WTC11 (cell line): ENCODE results near the gene TPBG. TPM values are rescaled to one million over a fixed set of nuclear protein-coding genes. Genes with fewer than 3 reads are reported as not detected.
A peak's percentile ranks its signal among the peaks of the same experiment; 100 is the strongest.

Experiments
- ATAC-seq: fragments of 200-7000 bp; cut with Tn5 transposase; 2 replicates; pipeline ENCODE4 v1.10.0; 2021; ENCODE audit warnings: mild to moderate bottlenecking, moderate library complexity
- CTCF ChIA-PET: fragments of 300-600 bp; sonication (Branson Sonifier 250); formaldehyde crosslinking; loops from one replicate; lab custom pipeline; 2021; ENCODE audit warnings: antibody characterized with exemption; lab: Charles Lee
- POLR2A ChIA-PET: fragments of 350-600 bp; sonication (Branson Sonifier 250); formaldehyde crosslinking; loops from one replicate; lab custom pipeline; 2021; ENCODE audit warnings: antibody characterized with exemption; lab: Charles Lee
- DNase-seq: peaks from one replicate; pipeline ENCODE4 v3.0.0; 2021; ENCODE audit warnings: low spot score
- H3K27ac Mint-ChIP-seq: 2 replicates; pipeline ENCODE4 v1.8.0; 2021; ENCODE audit warnings: mixed read lengths
- H3K27me3 Mint-ChIP-seq: 2 replicates; pipeline ENCODE4 v1.8.0; 2021; ENCODE audit warnings: low read depth, mild to moderate bottlenecking, moderate library complexity, mixed read lengths
- H3K36me3 Mint-ChIP-seq: 2 replicates; pipeline ENCODE4 v1.8.0; 2021; ENCODE audit warnings: mixed read lengths
- H3K4me1 Mint-ChIP-seq: 2 replicates; pipeline ENCODE4 v1.8.0; 2022; ENCODE audit warnings: mixed read lengths
- H3K4me3 Mint-ChIP-seq: 2 replicates; pipeline ENCODE4 v1.8.0; 2021; ENCODE audit warnings: mild to moderate bottlenecking, moderate library complexity, mixed read lengths
- H3K9me3 Mint-ChIP-seq: 2 replicates; pipeline ENCODE4 v1.8.0; 2021; ENCODE audit warnings: mixed read lengths
- CREB1 ChIP-seq: sonication (generic); formaldehyde crosslinking; IDR thresholded peaks from 2 replicates; pipeline ENCODE4 v1.8.0; 2023; ENCODE audit warnings: mild to moderate bottlenecking, missing genetic modification reagents
- FOXK1 ChIP-seq: sonication (generic); formaldehyde crosslinking; IDR thresholded peaks from 2 replicates; pipeline ENCODE4 v1.8.0; 2022; ENCODE audit warnings: mild to moderate bottlenecking, moderate library complexity, missing genetic modification reagents
- GABPB1 ChIP-seq: sonication (generic); formaldehyde crosslinking; IDR thresholded peaks from 2 replicates; pipeline ENCODE4 v1.8.1; 2023; ENCODE audit warnings: mild to moderate bottlenecking, missing genetic modification reagents
- JUN ChIP-seq: sonication (generic); formaldehyde crosslinking; IDR thresholded peaks from 2 replicates; pipeline ENCODE4 v1.8.0; 2023; ENCODE audit warnings: mild to moderate bottlenecking, missing genetic modification reagents
- NFATC4 ChIP-seq: fragments of 250-450 bp; sonication (Bioruptor Pico); IDR thresholded peaks from 2 replicates; pipeline ENCODE4 v1.9.0; 2021; ENCODE audit warnings: mild to moderate bottlenecking
- OVOL2 ChIP-seq: fragments of 250-450 bp; sonication (Bioruptor Pico); IDR thresholded peaks from 2 replicates; pipeline ENCODE4 v1.9.0; 2021; ENCODE audit warnings: mild to moderate bottlenecking, borderline replicate concordance
- SOX15 ChIP-seq: fragments of 250-450 bp; sonication (Bioruptor Pico); IDR thresholded peaks from 2 replicates; pipeline ENCODE4 v1.9.0; 2021; ENCODE audit warnings: mild to moderate bottlenecking
- TEAD1 ChIP-seq: sonication (generic); formaldehyde crosslinking; IDR thresholded peaks from 2 replicates; pipeline ENCODE4 v1.8.0; 2022; ENCODE audit warnings: mild to moderate bottlenecking, missing genetic modification reagents
- ZNF232 ChIP-seq: sonication (generic); formaldehyde crosslinking; IDR thresholded peaks from 2 replicates; pipeline ENCODE4 v1.8.0; 2022; ENCODE audit warnings: mild to moderate bottlenecking, missing genetic modification reagents
- ZNF396 ChIP-seq: fragments of 250-450 bp; sonication (Bioruptor Pico); IDR thresholded peaks from 2 replicates; pipeline ENCODE4 v1.8.0; 2021; ENCODE audit warnings: mild to moderate bottlenecking, moderate library complexity, borderline replicate concordance
- total RNA-seq: library from RNA; stranded (reverse); gene quantifications from 3 replicates; pipeline ENCODE4 v1.2.3, GENCODE V29; 2021
- TF ChIP-seq, protein P1 (sequence below): sonication (generic); formaldehyde crosslinking; IDR thresholded peaks from 2 replicates; pipeline ENCODE4 v1.8.0; 2023; ENCODE audit warnings: missing genetic modification reagents
- TF ChIP-seq, protein P2 (sequence below): sonication (generic); formaldehyde crosslinking; IDR thresholded peaks from 2 replicates; pipeline ENCODE4 v1.8.1; 2022; ENCODE audit warnings: missing genetic modification reagents, borderline replicate concordance
- TF ChIP-seq, protein P3 (sequence below): sonication (generic); formaldehyde crosslinking; IDR thresholded peaks from 2 replicates; pipeline ENCODE4 v1.8.0; 2022; ENCODE audit warnings: mild to moderate bottlenecking, missing genetic modification reagents
- TF ChIP-seq, protein P4 (sequence below): fragments of 250-450 bp; sonication (Bioruptor Pico); conservative IDR thresholded peaks from 2 replicates; pipeline ENCODE4 v1.9.0; 2021; ENCODE audit warnings: mild to moderate bottlenecking
- TF ChIP-seq, protein P5 (sequence below): sonication (generic); formaldehyde crosslinking; IDR thresholded peaks from 2 replicates; pipeline ENCODE4 v1.8.1; 2023; ENCODE audit warnings: mild to moderate bottlenecking, missing genetic modification reagents
- TF ChIP-seq, protein P6 (sequence below): fragments of 200-600 bp; IDR thresholded peaks from 2 replicates; pipeline ENCODE4 v1.8.0; 2022; ENCODE audit warnings: antibody characterized with exemption
- TF ChIP-seq, protein P7 (sequence below): fragments of 250-450 bp; sonication (Bioruptor Pico); IDR thresholded peaks from 2 replicates; pipeline ENCODE4 v1.9.0; 2021; ENCODE audit warnings: mild to moderate bottlenecking, borderline replicate concordance
- TF ChIP-seq, protein P8 (sequence below): sonication (generic); formaldehyde crosslinking; IDR thresholded peaks from 2 replicates; pipeline ENCODE4 v1.8.0; 2022; ENCODE audit warnings: mild to moderate bottlenecking, missing genetic modification reagents

The TPBG gene
- total RNA-seq, 1 experiment from 2014 or later, result 35.3 TPM

DNA sequence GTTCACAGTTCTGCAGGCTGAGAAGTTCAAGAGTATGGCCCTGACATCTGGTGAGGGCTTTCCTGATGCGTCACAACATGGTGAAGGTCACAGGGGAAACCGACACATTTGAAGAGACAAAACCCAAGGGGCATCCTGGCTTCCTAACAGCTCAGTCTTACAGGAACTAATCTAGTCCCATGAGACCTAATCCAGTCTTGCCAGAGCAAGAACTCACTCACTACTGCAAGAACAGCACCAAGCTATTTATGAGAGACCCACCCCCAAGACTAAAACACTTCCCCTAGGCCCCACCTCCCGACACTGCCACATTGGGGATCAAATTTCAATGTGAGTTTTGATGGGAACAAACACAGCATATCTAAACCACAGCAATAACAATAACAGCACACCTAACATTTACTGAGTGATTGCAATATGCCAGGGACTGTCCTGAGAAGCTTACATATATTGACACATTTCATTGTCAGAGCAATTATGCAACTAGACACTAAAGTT lies 46.6 kb downstream of the TPBG start:
- TF ChIP-seq CREB1 (no peak), ZNF396 (no peak), FOXK1 (no peak), ZNF232 (no peak)
- TF ChIP-seq, protein P1, sequence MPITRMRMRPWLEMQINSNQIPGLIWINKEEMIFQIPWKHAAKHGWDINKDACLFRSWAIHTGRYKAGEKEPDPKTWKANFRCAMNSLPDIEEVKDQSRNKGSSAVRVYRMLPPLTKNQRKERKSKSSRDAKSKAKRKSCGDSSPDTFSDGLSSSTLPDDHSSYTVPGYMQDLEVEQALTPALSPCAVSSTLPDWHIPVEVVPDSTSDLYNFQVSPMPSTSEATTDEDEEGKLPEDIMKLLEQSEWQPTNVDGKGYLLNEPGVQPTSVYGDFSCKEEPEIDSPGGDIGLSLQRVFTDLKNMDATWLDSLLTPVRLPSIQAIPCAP, result no peak
- TF ChIP-seq, protein P2, sequence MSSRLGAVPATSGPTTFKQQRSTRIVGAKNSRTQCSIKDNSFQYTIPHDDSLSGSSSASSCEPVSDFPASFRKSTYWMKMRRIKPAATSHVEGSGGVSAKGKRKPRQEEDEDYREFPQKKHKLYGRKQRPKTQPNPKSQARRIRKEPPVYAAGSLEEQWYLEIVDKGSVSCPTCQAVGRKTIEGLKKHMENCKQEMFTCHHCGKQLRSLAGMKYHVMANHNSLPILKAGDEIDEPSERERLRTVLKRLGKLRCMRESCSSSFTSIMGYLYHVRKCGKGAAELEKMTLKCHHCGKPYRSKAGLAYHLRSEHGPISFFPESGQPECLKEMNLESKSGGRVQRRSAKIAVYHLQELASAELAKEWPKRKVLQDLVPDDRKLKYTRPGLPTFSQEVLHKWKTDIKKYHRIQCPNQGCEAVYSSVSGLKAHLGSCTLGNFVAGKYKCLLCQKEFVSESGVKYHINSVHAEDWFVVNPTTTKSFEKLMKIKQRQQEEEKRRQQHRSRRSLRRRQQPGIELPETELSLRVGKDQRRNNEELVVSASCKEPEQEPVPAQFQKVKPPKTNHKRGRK (CRISPR knock-in tag), result no peak
- TF ChIP-seq, protein P3, sequence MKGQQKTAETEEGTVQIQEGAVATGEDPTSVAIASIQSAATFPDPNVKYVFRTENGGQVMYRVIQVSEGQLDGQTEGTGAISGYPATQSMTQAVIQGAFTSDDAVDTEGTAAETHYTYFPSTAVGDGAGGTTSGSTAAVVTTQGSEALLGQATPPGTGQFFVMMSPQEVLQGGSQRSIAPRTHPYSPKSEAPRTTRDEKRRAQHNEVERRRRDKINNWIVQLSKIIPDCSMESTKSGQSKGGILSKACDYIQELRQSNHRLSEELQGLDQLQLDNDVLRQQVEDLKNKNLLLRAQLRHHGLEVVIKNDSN (CRISPR knock-in tag), result no peak
- TF ChIP-seq, protein P4, sequence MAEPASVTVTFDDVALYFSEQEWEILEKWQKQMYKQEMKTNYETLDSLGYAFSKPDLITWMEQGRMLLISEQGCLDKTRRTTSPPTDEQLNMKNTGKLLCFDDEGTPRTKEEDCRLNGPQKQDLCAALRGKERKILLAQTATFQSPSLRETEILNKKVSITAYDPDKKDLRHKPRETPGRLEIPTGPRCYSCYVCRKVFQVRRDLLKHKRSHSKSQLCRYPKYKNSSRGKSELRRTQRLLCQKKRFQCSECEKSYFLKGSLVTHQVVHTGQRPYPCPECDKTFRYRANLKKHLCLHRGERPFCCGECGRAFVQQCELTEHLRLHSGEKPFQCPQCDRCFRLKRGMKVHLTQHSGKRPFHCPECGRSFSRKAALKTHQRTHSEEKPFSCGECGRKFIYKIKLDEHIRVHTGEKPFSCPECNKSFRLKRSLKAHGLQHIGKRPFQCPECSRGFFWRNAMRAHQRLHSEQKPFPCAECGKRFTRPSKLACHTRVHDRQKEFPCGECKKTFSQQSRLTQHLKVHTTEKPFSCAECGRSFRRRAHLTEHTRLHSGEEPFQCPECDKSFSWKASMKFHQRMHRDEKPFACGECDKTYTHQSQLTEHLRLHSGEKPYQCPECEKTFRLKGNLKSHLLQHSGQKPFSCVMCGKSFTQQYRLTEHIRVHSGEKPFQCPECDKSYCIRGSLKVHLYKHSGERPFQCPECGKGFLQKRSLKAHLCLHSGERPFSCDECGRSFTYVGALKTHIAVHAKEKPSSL (CRISPR knock-in tag), result no peak
- TF ChIP-seq, protein P5, sequence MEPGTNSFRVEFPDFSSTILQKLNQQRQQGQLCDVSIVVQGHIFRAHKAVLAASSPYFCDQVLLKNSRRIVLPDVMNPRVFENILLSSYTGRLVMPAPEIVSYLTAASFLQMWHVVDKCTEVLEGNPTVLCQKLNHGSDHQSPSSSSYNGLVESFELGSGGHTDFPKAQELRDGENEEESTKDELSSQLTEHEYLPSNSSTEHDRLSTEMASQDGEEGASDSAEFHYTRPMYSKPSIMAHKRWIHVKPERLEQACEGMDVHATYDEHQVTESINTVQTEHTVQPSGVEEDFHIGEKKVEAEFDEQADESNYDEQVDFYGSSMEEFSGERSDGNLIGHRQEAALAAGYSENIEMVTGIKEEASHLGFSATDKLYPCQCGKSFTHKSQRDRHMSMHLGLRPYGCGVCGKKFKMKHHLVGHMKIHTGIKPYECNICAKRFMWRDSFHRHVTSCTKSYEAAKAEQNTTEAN, result no peak
- ChIA-PET POLR2A (interaction anchor here (1.5 kb wide), 1 partner anchor 39 kb away, joined by 3 read pairs; no protein-coding TSS in a partner anchor), CTCF (interaction anchor here (1.4 to 1.6 kb wide), 2 partner anchors 47 to 302 kb away, joined by 3 read pairs; no protein-coding TSS in a partner anchor)
- peaks cover 11% of the 10 kb centered on the region for H3K4me1 Mint-ChIP-seq
- no peak overlapping the region for H3K4me3 Mint-ChIP-seq
- H3K27ac Mint-ChIP-seq, result no peak overlapping the region
- H3K27me3 Mint-ChIP-seq, result no peaks in the 10 kb centered on the region
- no peaks in the 10 kb centered on the region for H3K36me3 Mint-ChIP-seq
- ATAC-seq (peak; percentile 36; the same call in 1 of the 2 replicates), DNase-seq (no peak)
- no peaks in the 10 kb centered on the region for H3K9me3 Mint-ChIP-seq

DNA sequence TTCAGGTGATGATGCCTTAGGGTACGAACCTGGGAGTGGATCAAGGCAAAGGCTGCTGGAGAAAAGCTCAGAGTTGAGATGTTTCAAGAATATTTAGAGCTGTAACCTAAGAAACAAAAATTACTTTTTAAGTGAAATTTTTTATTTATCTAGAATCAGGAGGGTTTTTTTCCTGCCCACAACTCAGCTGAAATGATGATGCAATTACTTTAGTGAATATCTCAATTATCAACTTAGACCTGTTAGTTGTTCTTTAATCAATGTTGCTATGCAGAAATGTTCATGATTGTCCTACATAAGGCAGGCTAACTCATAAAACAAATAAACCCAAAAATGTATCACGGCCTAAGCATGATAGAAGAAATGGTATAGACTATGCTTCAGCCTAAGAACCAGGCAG lies 50.3 kb downstream of the TPBG start:
- no peaks in the 10 kb centered on the region for H3K36me3 Mint-ChIP-seq
- DNase-seq (no peak), ATAC-seq (no peak)
- peaks cover 15% of the 10 kb centered on the region for H3K4me1 Mint-ChIP-seq
- no peak overlapping the region for H3K27ac Mint-ChIP-seq
- no peaks in the 10 kb centered on the region for H3K9me3 Mint-ChIP-seq
- no peaks in the 10 kb centered on the region for H3K27me3 Mint-ChIP-seq
- POLR2A ChIA-PET, result no interaction called here
- CTCF ChIA-PET, result no interaction called here
- no peak overlapping the region for H3K4me3 Mint-ChIP-seq
- TF ChIP-seq ZNF396, result no peak
- no peak for TF ChIP-seq GABPB1 (CRISPR knock-in tag)
- TF ChIP-seq, protein P6, sequence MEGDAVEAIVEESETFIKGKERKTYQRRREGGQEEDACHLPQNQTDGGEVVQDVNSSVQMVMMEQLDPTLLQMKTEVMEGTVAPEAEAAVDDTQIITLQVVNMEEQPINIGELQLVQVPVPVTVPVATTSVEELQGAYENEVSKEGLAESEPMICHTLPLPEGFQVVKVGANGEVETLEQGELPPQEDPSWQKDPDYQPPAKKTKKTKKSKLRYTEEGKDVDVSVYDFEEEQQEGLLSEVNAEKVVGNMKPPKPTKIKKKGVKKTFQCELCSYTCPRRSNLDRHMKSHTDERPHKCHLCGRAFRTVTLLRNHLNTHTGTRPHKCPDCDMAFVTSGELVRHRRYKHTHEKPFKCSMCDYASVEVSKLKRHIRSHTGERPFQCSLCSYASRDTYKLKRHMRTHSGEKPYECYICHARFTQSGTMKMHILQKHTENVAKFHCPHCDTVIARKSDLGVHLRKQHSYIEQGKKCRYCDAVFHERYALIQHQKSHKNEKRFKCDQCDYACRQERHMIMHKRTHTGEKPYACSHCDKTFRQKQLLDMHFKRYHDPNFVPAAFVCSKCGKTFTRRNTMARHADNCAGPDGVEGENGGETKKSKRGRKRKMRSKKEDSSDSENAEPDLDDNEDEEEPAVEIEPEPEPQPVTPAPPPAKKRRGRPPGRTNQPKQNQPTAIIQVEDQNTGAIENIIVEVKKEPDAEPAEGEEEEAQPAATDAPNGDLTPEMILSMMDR, result no peak
- no peak for TF ChIP-seq OVOL2 (CRISPR knock-in tag)
- no peak for TF ChIP-seq SOX15 (CRISPR knock-in tag)
- TF ChIP-seq NFATC4, result no peak
- TF ChIP-seq, protein P7, sequence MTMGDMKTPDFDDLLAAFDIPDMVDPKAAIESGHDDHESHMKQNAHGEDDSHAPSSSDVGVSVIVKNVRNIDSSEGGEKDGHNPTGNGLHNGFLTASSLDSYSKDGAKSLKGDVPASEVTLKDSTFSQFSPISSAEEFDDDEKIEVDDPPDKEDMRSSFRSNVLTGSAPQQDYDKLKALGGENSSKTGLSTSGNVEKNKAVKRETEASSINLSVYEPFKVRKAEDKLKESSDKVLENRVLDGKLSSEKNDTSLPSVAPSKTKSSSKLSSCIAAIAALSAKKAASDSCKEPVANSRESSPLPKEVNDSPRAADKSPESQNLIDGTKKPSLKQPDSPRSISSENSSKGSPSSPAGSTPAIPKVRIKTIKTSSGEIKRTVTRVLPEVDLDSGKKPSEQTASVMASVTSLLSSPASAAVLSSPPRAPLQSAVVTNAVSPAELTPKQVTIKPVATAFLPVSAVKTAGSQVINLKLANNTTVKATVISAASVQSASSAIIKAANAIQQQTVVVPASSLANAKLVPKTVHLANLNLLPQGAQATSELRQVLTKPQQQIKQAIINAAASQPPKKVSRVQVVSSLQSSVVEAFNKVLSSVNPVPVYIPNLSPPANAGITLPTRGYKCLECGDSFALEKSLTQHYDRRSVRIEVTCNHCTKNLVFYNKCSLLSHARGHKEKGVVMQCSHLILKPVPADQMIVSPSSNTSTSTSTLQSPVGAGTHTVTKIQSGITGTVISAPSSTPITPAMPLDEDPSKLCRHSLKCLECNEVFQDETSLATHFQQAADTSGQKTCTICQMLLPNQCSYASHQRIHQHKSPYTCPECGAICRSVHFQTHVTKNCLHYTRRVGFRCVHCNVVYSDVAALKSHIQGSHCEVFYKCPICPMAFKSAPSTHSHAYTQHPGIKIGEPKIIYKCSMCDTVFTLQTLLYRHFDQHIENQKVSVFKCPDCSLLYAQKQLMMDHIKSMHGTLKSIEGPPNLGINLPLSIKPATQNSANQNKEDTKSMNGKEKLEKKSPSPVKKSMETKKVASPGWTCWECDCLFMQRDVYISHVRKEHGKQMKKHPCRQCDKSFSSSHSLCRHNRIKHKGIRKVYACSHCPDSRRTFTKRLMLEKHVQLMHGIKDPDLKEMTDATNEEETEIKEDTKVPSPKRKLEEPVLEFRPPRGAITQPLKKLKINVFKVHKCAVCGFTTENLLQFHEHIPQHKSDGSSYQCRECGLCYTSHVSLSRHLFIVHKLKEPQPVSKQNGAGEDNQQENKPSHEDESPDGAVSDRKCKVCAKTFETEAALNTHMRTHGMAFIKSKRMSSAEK (CRISPR knock-in tag), result no peak
- TF ChIP-seq, protein P8, sequence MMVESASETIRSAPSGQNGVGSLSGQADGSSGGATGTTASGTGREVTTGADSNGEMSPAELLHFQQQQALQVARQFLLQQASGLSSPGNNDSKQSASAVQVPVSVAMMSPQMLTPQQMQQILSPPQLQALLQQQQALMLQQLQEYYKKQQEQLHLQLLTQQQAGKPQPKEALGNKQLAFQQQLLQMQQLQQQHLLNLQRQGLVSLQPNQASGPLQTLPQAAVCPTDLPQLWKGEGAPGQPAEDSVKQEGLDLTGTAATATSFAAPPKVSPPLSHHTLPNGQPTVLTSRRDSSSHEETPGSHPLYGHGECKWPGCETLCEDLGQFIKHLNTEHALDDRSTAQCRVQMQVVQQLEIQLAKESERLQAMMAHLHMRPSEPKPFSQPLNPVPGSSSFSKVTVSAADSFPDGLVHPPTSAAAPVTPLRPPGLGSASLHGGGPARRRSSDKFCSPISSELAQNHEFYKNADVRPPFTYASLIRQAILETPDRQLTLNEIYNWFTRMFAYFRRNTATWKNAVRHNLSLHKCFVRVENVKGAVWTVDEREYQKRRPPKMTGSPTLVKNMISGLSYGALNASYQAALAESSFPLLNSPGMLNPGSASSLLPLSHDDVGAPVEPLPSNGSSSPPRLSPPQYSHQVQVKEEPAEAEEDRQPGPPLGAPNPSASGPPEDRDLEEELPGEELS, result no peak
- TF ChIP-seq JUN (CRISPR knock-in tag), result no peak
- TF ChIP-seq TEAD1 (CRISPR knock-in tag), result no peak
